Dermis blood vessel endothelial cell (primary cell): ENCODE data around the gene EFR3B. TPM values are rescaled to one million over a fixed set of nuclear protein-coding genes. Genes with fewer than 3 reads are reported as not detected.
A peak's percentile ranks its signal among the peaks of the same experiment; 100 is the strongest.
"Not testable (repeated sequence)": the region's sequence is repeated elsewhere in the genome, so short reads cannot be mapped to it uniquely, and the experiment has no call there.

ENCODE experiments used
- DNase-seq: peaks from one replicate; pipeline ENCODE4 v3.0.0; 2010
- total RNA-seq: library from RNA; depleted of rRNA; stranded (reverse); fragments of >200 nt; gene quantifications from 2 replicates; pipeline ENCODE4 v1.2.3, GENCODE V29; 2014

Gene EFR3B
- total RNA-seq, 1 donor from 2014 or later = 2.0 TPM

- DNase-seq = no peak
Observed at GRCh38 chr2:25151718-25152117, 109.8 kb downstream of the EFR3B start.

- no peak for DNase-seq
Observed at GRCh38 chr2:25155401-25155800, 113.5 kb downstream of the EFR3B start.

- DNase-seq = no peak
Observed at GRCh38 chr2:25158096-25158852, 116.4 kb downstream of the EFR3B start.

GRCh38 chr2:25159949-25160348, 118.1 kb downstream of the EFR3B start:
- no peak for DNase-seq

GRCh38 chr2:25160376-25160775, 118.5 kb downstream of the EFR3B start:
- DNase-seq = no peak

GRCh38 chr2:25161055-25161781, 119.3 kb downstream of the EFR3B start:
- DNase-seq = peak; percentile 49

GRCh38 chr2:25162061-25162460, 120.2 kb downstream of the EFR3B start:
- not testable (repeated sequence) for DNase-seq

- no peak for DNase-seq
Observed at GRCh38 chr2:25164561-25164960, 122.7 kb downstream of the EFR3B start.

GRCh38 chr2:25165992-25166875, 124.4 kb downstream of the EFR3B start:
- peak; percentile 38 for DNase-seq

- DNase-seq = peak; percentile 38
Observed at GRCh38 chr2:25168256-25169072, 126.6 kb downstream of the EFR3B start, which contains the start of gene POMC. Gene POMC (minus strand): TSS chr2:25168580. CDS start chr2:25164772, 3,808 bp downstream.

- DNase-seq = no peak
Observed at GRCh38 chr2:25169073-25169470, 127.2 kb downstream of the EFR3B start.

GRCh38 chr2:25170888-25171287, 129.0 kb downstream of the EFR3B start:
- no peak for DNase-seq

- DNase-seq = no peak
Observed at GRCh38 chr2:25173719-25174118, 131.8 kb downstream of the EFR3B start.

- DNase-seq = no peak
Observed at GRCh38 chr2:25174192-25174861, 132.5 kb downstream of the EFR3B start.

- no peak for DNase-seq
Observed at GRCh38 chr2:25176138-25176537, 134.3 kb downstream of the EFR3B start.

- no peak for DNase-seq
Observed at GRCh38 chr2:25176541-25177181, 134.8 kb downstream of the EFR3B start.

GRCh38 chr2:25177211-25177611, 135.3 kb downstream of the EFR3B start:
- no peak for DNase-seq

GRCh38 chr2:25178976-25179375, 137.1 kb downstream of the EFR3B start:
- DNase-seq = no peak

- DNase-seq = no peak
Observed at GRCh38 chr2:25184254-25184653, 142.4 kb downstream of the EFR3B start.

- no peak for DNase-seq
Observed at GRCh38 chr2:25187729-25188350, 146.0 kb downstream of the EFR3B start.
